Chondrocyte (in vitro differentiated cells): ENCODE data around the gene P2RY11. TPM values are rescaled to one million over a fixed set of nuclear protein-coding genes. Genes with fewer than 3 reads are reported as not detected.

Experiments
- DNase-seq: peaks from one replicate; pipeline ENCODE4 v3.0.0; 2021; ENCODE audit warnings: mixed read lengths, low spot score
- H3K27ac Mint-ChIP-seq: one replicate; pipeline ENCODE4 v1.8.0; 2021; ENCODE audit warnings: mild to moderate bottlenecking, moderate library complexity, mixed read lengths; ENCODE audit not compliant: unreplicated experiment
- H3K27me3 Mint-ChIP-seq: 2 replicates; pipeline ENCODE4 v1.8.0; 2021; ENCODE audit warnings: low read depth, mixed read lengths
- H3K36me3 Mint-ChIP-seq: 2 replicates; pipeline ENCODE4 v1.8.0; 2021; ENCODE audit warnings: low read depth, mixed read lengths
- H3K4me1 Mint-ChIP-seq: 2 replicates; pipeline ENCODE4 v1.8.0; 2021; ENCODE audit warnings: low read depth, mild to moderate bottlenecking, mixed read lengths
- H3K4me3 Mint-ChIP-seq: one replicate; pipeline ENCODE4 v1.8.0; 2021; ENCODE audit warnings: mild to moderate bottlenecking, moderate library complexity, mixed read lengths; ENCODE audit not compliant: unreplicated experiment
- H3K9me3 Mint-ChIP-seq: 2 replicates; pipeline ENCODE4 v1.8.0; 2021; ENCODE audit warnings: low read depth, mixed read lengths
- CTCF ChIP-seq: fragments of 200-600 bp; sonication (generic); IDR thresholded peaks from 2 replicates; pipeline ENCODE4 v1.5.0; 2021; ENCODE audit warnings: antibody characterized with exemption, mild to moderate bottlenecking, moderate library complexity
- total RNA-seq: library from RNA; stranded (reverse); gene quantifications from 3 replicates; pipeline ENCODE4 v1.2.1, GENCODE V29; 2021

P2RY11 gene
- total RNA-seq, 1 donor from 2014 or later: 13.5 TPM

- Mint-ChIP-seq H3K9me3 (no peaks in the 10 kb centered on the region), H3K27me3 (no peaks in the 10 kb centered on the region), H3K36me3 (peaks cover 46% of the 10 kb centered on the region), H3K4me1 (no peaks in the 10 kb centered on the region), H3K27ac (no peak overlapping the region), H3K4me3 (no peak overlapping the region)
- no peak for DNase-seq
- no peak for TF ChIP-seq CTCF
These were observed 40.0 kb downstream of the P2RY11 start for GRCh38 chr19:10151521-10151920.

GRCh38 chr19:10152100-10152499, 40.6 kb downstream of the P2RY11 start:
- Mint-ChIP-seq H3K27ac (peak overlapping the region; percentile 32), H3K4me3 (no peak overlapping the region), H3K4me1 (no peaks in the 10 kb centered on the region), H3K36me3 (peaks cover 48% of the 10 kb centered on the region), H3K9me3 (no peaks in the 10 kb centered on the region), H3K27me3 (no peaks in the 10 kb centered on the region)
- no peak for TF ChIP-seq CTCF
- DNase-seq: no peak

GRCh38 chr19:10155839-10156238, 44.3 kb downstream of the P2RY11 start:
- H3K9me3 Mint-ChIP-seq: no peaks in the 10 kb centered on the region
- DNase-seq: no peak
- H3K27ac Mint-ChIP-seq: no peak overlapping the region
- peaks cover 54% of the 10 kb centered on the region for H3K36me3 Mint-ChIP-seq
- H3K4me3 Mint-ChIP-seq: no peak overlapping the region
- H3K4me1 Mint-ChIP-seq: no peaks in the 10 kb centered on the region
- no peak for TF ChIP-seq CTCF
- no peaks in the 10 kb centered on the region for H3K27me3 Mint-ChIP-seq

- Mint-ChIP-seq H3K27me3 (no peaks in the 10 kb centered on the region), H3K4me1 (no peaks in the 10 kb centered on the region), H3K27ac (no peak overlapping the region), H3K4me3 (no peak overlapping the region), H3K9me3 (no peaks in the 10 kb centered on the region), H3K36me3 (peaks cover 56% of the 10 kb centered on the region)
- no peak for TF ChIP-seq CTCF
- DNase-seq: no peak
These were observed 46.6 kb downstream of the P2RY11 start for GRCh38 chr19:10158071-10158470.

- Mint-ChIP-seq H3K4me1 (no peaks in the 10 kb centered on the region), H3K27ac (no peak overlapping the region), H3K9me3 (no peaks in the 10 kb centered on the region), H3K36me3 (peaks cover 58% of the 10 kb centered on the region), H3K4me3 (no peak overlapping the region), H3K27me3 (no peaks in the 10 kb centered on the region)
- TF ChIP-seq CTCF: no peak
- no peak for DNase-seq
These were observed 47.0 kb downstream of the P2RY11 start for GRCh38 chr19:10158485-10158884.
